Esophagus squamous epithelium (tissue), 4 donors: ENCODE results near the gene FOXK1.
"Not testable (repeated sequence)": the region's sequence is repeated elsewhere in the genome, so short reads cannot be mapped to it uniquely, and the experiment has no call there.

Experiments
- POLR2A ChIP-seq, 4 donors: fragments of 450-650 bp; IDR thresholded peaks; one replicate each; pipeline ENCODE4 v1.6.1; 2017; ENCODE audit warnings: antibody characterized with exemption in 4 of 4, mild to moderate bottlenecking in 4 of 4, moderate library complexity in 3 of 4
- TF ChIP-seq, protein P1 (sequence below), 6 experiments: fragments of 450-650 bp in 4 of 6; fragments of 200-600 bp in 2 of 6; sonication (generic) in 2 of 6; IDR thresholded peaks; one replicate each; pipeline ENCODE4 v1.5.1; 2016 to 2019; ENCODE audit warnings: antibody characterized with exemption in 6 of 6, mild to moderate bottlenecking in 4 of 6, moderate library complexity in 4 of 6

DNA sequence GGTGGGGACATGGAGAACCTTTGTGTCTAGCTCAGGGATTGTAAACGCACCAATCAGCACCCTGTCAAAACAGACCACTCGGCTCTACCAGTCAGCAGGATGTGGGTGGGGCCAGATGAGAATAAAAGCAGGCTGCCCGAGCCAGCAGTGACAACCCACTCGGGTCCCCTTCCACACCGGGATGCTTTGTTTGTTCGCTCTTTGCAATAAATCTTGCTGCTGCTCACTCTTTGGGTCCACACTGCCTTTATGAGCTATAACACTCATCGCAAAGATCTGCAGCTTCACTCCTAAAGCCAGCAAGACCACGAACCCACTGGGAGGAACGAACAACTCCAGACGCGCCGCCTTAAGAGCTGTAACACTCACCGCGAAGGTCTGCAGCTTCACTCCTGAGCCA is 112.1 kb downstream of the FOXK1 start:
- TF ChIP-seq, protein P1, sequence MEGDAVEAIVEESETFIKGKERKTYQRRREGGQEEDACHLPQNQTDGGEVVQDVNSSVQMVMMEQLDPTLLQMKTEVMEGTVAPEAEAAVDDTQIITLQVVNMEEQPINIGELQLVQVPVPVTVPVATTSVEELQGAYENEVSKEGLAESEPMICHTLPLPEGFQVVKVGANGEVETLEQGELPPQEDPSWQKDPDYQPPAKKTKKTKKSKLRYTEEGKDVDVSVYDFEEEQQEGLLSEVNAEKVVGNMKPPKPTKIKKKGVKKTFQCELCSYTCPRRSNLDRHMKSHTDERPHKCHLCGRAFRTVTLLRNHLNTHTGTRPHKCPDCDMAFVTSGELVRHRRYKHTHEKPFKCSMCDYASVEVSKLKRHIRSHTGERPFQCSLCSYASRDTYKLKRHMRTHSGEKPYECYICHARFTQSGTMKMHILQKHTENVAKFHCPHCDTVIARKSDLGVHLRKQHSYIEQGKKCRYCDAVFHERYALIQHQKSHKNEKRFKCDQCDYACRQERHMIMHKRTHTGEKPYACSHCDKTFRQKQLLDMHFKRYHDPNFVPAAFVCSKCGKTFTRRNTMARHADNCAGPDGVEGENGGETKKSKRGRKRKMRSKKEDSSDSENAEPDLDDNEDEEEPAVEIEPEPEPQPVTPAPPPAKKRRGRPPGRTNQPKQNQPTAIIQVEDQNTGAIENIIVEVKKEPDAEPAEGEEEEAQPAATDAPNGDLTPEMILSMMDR (IDR thresholded peaks at IDR 0.05): not testable (repeated sequence)
- TF ChIP-seq POLR2A (IDR thresholded peaks at IDR 0.05): not testable (repeated sequence)
